Renal cortex interstitium (tissue), 11 donors: Measurements from ENCODE around the gene WBP2NL. TPM values are rescaled to one million over a fixed set of nuclear protein-coding genes. Genes with fewer than 3 reads are reported as not detected.
"Not testable (repeated sequence)": the region's sequence is repeated elsewhere in the genome, so short reads cannot be mapped to it uniquely, and the experiment has no call there.

ENCODE experiments used
- DNase-seq, 11 donors: peaks; one replicate each; pipeline ENCODE4 v3.0.0-alpha.2; 2013; ENCODE audit warnings: low read depth in 9 of 11, low spot score in 4 of 11; ENCODE audit errors: extremely low read depth in 1 of 11
- polyA plus RNA-seq, 3 donors: library from polyadenylated mRNA; unstranded; fragments of 120-200 nt; gene quantifications; one replicate each; pipeline ENCODE4 v1.2.1, GENCODE V29; 2013; ENCODE audit not compliant: insufficient read length in 3 of 3

WBP2NL gene
- polyA plus RNA-seq, 3 donors, result 3.3 to 7.4 (median 4.1) TPM

GRCh38 chr22:42065438-42066125 is 67.0 kb downstream of the WBP2NL start:
- DNase-seq, result no peak

- DNase-seq, result no peak
Observed at GRCh38 chr22:42066126-42066761, 67.7 kb downstream of the WBP2NL start.

GRCh38 chr22:42066937-42067336 is 68.3 kb downstream of the WBP2NL start:
- no peak for DNase-seq

- no peak for DNase-seq
Observed at GRCh38 chr22:42067671-42068251, 69.2 kb downstream of the WBP2NL start.

- no peak for DNase-seq
Observed at GRCh38 chr22:42068291-42068690, 69.7 kb downstream of the WBP2NL start.

GRCh38 chr22:42069801-42070516 is 71.4 kb downstream of the WBP2NL start:
- no peak for DNase-seq

- DNase-seq, result peak; percentile 84 to 96 (median 94)
Observed at GRCh38 chr22:42070517-42071422, 72.2 kb downstream of the WBP2NL start, which contains the start of gene NAGA. NAGA (minus strand) TSS chr22:42070812; CDS start chr22:42070297, 515 bp downstream.

- DNase-seq, result not testable (repeated sequence)
Observed at GRCh38 chr22:42071508-42071907, 72.9 kb downstream of the WBP2NL start.

- no peak for DNase-seq
Observed at GRCh38 chr22:42072606-42073330, 74.2 kb downstream of the WBP2NL start.

GRCh38 chr22:42073621-42074041 is 75.0 kb downstream of the WBP2NL start:
- no peak for DNase-seq

GRCh38 chr22:42074132-42074811 is 75.7 kb downstream of the WBP2NL start, which contains the start of gene PHETA2:
PHETA2 (plus strand) TSS chr22:42074248; CDS start chr22:42077294, 3,046 bp downstream.
- DNase-seq, result peak in 4 of 11 donors; percentile 26 to 50 (median 40)

- DNase-seq, result no peak
Observed at GRCh38 chr22:42074846-42075676, 76.5 kb downstream of the WBP2NL start.

GRCh38 chr22:42076764-42077485 is 78.3 kb downstream of the WBP2NL start:
- no peak for DNase-seq

- DNase-seq, result no peak
Observed at GRCh38 chr22:42077486-42078125, 79.0 kb downstream of the WBP2NL start.
